ENCODE data around the gene ATXN1.

Gene ATXN1

DNA sequence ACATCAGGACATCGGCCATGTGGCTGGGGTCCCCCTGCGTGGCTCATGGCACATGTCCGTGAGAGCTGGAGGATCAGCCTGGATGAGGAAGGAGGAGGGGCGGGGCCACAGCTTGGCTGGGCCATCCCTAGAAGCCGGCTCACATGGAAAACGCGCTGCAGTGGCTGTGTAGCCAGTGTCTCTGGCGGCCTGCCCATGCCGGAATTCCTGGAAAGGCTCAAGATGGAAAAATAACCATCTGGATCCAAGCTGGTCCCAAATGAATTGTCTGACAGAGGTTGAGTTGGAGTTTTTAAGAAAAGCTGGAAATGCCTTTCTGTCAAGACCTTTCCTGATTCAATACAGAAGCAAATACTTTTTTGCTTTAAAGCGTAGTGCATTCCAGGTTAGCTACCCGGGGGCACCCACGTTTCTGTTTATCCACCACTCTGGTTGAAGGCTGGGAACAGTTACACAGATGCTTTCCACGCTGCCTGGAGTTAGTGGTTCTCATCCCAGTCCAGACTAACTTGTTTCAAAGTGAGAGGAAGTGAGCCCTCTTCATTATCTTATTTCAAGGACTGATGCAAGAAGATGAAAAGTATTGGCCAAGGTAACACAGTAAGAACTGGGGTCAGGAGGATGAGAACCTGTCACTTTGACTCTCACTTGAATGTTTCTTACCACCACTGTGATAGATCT, 423.8 kb downstream of the ATXN1 start:
- H3K4me3 ChIP-seq (replicated peaks; ENCODE audit: insufficient read depth, low read length): no peak overlapping the region
- no peak overlapping the region for H3K27ac ChIP-seq (replicated peaks)
- TF ChIP-seq POLR2AphosphoS5 (IDR thresholded peaks at IDR 0.05; ENCODE audit: low read depth): no peak
- TF ChIP-seq, protein P1, sequence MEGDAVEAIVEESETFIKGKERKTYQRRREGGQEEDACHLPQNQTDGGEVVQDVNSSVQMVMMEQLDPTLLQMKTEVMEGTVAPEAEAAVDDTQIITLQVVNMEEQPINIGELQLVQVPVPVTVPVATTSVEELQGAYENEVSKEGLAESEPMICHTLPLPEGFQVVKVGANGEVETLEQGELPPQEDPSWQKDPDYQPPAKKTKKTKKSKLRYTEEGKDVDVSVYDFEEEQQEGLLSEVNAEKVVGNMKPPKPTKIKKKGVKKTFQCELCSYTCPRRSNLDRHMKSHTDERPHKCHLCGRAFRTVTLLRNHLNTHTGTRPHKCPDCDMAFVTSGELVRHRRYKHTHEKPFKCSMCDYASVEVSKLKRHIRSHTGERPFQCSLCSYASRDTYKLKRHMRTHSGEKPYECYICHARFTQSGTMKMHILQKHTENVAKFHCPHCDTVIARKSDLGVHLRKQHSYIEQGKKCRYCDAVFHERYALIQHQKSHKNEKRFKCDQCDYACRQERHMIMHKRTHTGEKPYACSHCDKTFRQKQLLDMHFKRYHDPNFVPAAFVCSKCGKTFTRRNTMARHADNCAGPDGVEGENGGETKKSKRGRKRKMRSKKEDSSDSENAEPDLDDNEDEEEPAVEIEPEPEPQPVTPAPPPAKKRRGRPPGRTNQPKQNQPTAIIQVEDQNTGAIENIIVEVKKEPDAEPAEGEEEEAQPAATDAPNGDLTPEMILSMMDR (IDR thresholded peaks at IDR 0.05; ENCODE audit: insufficient read depth, low read length): no peak
- no peak for TF ChIP-seq REST (IDR thresholded peaks at IDR 0.05; ENCODE audit: insufficient replicate concordance, low read depth)
- TF ChIP-seq GABPA (IDR thresholded peaks at IDR 0.05; ENCODE audit: low read depth): no peak
- TF ChIP-seq SPI1 (IDR thresholded peaks at IDR 0.05; ENCODE audit: borderline replicate concordance, low read depth): no peak
- no peaks in the 10 kb centered on the region for H3K27me3 ChIP-seq (ENCODE audit: insufficient read depth, poor library complexity, severe bottlenecking)
- no peak for DNase-seq (ENCODE audit: low read depth in 1 of 2, low spot score in 1 of 2)

GRCh38 chr6:16336911-16337294, 424.4 kb downstream of the ATXN1 start:
- H3K27ac ChIP-seq (replicated peaks): no peak overlapping the region
- TF ChIP-seq REST (IDR thresholded peaks at IDR 0.05; ENCODE audit: insufficient replicate concordance, low read depth) (no peak), SPI1 (IDR thresholded peaks at IDR 0.05; ENCODE audit: borderline replicate concordance, low read depth) (no peak), POLR2AphosphoS5 (IDR thresholded peaks at IDR 0.05; ENCODE audit: low read depth) (no peak), GABPA (IDR thresholded peaks at IDR 0.05; ENCODE audit: low read depth) (no peak)
- TF ChIP-seq, protein P1 (IDR thresholded peaks at IDR 0.05; ENCODE audit: insufficient read depth, low read length): no peak
- no peak overlapping the region for H3K4me3 ChIP-seq (replicated peaks; ENCODE audit: insufficient read depth, low read length)
- no peaks in the 10 kb centered on the region for H3K27me3 ChIP-seq (ENCODE audit: insufficient read depth, poor library complexity, severe bottlenecking)
- no peak for DNase-seq (ENCODE audit: low read depth in 1 of 2, low spot score in 1 of 2)

GRCh38 chr6:16336056-16336818, 425.0 kb downstream of the ATXN1 start:
- TF ChIP-seq POLR2AphosphoS5 (IDR thresholded peaks at IDR 0.05; ENCODE audit: low read depth): no peak
- TF ChIP-seq GABPA (IDR thresholded peaks at IDR 0.05; ENCODE audit: low read depth): no peak
- no peak for TF ChIP-seq SPI1 (IDR thresholded peaks at IDR 0.05; ENCODE audit: borderline replicate concordance, low read depth)
- TF ChIP-seq, protein P1 (IDR thresholded peaks at IDR 0.05; ENCODE audit: insufficient read depth, low read length): no peak
- no peak for TF ChIP-seq REST (IDR thresholded peaks at IDR 0.05; ENCODE audit: insufficient replicate concordance, low read depth)
- no peak for DNase-seq (ENCODE audit: low read depth in 1 of 2, low spot score in 1 of 2)
- Histone ChIP-seq H3K27ac (replicated peaks) (no peak overlapping the region), H3K27me3 (ENCODE audit: insufficient read depth, poor library complexity, severe bottlenecking) (no peaks in the 10 kb centered on the region), H3K4me3 (replicated peaks; ENCODE audit: insufficient read depth, low read length) (no peak overlapping the region)

All from HL-60 (cell line).